CD4-positive, alpha-beta T cell treated with Interleukin-2 at 100 ng/mL for 4 hours (primary cell): ENCODE data around the gene MYL4.
A peak's percentile ranks its signal among the peaks of the same experiment; 100 is the strongest.
"Not testable (repeated sequence)": the region's sequence is repeated elsewhere in the genome, so short reads cannot be mapped to it uniquely, and the experiment has no call there.

ENCODE experiments used
- DNase-seq: peaks from one replicate; pipeline ENCODE4 v3.0.0-alpha.2; 2020; ENCODE audit warnings: low spot score

Gene MYL4

DNA sequence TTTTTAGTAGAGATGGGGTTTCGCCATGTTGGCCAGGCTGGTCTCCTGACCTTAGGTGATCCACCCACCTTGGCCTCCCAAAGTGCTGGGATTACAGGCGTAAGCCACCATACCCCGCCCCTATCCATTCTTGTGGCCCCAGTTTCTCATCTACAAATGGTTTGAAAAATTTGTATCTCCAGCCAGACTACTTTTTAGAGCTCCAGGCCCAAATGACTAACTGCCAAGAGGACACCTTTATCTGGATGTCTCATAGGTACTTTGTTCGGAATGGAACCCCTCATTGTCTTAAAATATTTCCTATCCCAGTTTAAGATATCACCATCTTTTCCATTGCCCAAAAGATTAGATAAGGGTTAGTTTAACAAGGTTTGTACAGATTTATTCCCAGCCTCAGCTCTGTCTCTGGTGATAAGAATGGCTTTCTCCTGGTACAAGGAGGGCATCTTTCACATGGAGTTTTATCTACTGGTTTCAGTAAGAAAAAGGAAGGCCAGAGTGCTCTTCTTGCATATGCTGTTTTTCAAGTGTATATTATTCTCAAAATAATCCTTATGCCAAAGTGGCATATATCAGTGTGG is 15.1 kb upstream of the MYL4 start:
- no peak for DNase-seq

DNA sequence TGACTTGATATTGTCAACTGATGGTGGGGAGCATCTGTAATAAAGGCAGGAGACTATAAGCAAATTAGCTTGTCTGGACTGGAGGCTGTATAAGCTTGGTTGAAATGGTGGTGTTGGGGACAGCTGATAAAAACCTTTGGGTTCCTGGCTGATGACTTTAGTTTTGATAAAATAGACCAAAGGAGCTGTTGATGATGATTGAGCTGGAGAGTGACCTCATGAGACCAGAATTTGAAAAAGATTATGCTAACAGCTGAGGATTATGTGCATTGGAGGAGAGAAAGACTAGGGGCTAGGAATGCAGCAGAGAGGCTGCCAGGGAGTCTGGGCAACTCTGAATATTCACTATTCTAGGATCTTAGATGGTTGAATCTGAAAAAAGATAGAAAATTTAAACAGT is 11.3 kb upstream of the MYL4 start:
- DNase-seq: no peak

DNA sequence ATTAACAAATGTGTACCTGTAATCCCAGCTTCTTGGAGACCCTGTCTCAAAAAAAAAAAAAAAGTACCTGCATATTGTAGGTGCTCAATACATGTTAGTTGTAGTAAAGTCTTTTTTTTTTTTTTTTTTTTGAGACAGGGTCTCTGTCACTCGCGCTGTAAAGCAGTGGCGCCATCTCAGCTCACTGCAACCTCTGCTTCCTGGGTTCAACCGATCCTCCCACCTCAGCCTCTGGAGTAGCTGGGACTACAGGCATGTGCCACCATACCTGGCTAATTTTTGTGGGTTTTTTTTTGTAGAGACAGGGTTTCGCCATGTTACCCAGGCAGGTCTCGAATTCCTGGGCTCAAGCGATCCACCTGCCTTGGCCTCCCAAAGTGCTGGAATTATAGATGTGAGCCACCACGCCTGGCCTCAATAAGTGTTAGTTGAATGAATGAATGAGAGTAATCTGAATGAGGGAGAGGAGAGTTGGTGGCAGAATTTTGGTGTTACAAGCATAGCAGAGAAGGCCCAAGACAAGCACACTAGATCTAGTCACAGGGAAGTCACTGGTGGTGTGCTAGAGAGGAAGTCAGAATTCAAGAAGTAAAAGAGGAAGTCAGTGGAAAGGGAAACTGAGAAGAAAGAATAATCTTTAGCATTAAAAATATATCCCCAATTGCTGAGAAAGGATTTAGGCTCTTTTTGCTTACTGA is 9.4 kb upstream of the MYL4 start:
- no peak for DNase-seq

DNA sequence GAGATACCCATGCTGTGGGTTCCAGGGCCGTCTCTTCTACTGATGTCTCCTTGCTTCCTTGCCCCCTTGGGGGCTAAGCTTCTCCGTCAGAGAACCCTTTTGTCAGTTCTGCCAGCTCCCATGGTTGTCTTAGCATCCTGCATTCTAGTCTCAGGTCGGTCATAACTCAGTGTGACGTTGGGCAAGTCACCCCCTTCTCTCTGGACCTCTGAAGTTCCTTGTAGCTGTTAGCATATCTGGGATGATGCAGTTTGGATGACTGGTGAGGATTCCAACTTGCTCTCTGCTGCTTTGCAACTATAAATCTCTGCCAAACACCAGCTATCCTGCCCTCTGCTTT is 8.9 kb upstream of the MYL4 start:
- no peak for DNase-seq

DNA sequence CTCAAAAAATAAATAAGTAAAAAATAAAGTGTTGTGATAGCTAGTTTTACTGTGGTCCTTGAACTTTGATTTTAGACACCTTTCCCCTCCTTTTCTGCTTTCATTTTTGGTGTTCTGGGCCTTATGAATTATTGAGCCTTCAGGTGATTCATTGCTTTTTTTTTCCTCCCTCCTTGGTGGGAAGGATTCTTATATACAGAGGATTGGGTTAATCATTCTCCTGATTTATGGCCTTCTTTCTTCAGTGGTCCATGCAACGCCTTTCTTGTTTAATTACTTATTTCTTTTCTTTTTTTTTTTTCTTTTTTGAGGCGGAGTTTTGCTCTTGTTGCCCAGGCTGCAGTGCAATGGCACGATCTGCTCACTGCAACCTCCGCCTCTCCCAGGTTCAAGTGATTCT is 8.0 kb upstream of the MYL4 start:
- no peak for DNase-seq

- peak; percentile 74 for DNase-seq
Observed at GRCh38 chr17:47203984-47204721, 5.0 kb upstream of the MYL4 start.

GRCh38 chr17:47204722-47205418 is 4.3 kb upstream of the MYL4 start:
- DNase-seq: peak; percentile 61

GRCh38 chr17:47205419-47205963 is 3.7 kb upstream of the MYL4 start:
- peak; percentile 76 for DNase-seq

- no peak for DNase-seq
Observed at GRCh38 chr17:47207143-47208067, 1.7 kb upstream of the MYL4 start.

GRCh38 chr17:47209499-47209898 is 351 bp downstream of the MYL4 start:
- no peak for DNase-seq

DNA sequence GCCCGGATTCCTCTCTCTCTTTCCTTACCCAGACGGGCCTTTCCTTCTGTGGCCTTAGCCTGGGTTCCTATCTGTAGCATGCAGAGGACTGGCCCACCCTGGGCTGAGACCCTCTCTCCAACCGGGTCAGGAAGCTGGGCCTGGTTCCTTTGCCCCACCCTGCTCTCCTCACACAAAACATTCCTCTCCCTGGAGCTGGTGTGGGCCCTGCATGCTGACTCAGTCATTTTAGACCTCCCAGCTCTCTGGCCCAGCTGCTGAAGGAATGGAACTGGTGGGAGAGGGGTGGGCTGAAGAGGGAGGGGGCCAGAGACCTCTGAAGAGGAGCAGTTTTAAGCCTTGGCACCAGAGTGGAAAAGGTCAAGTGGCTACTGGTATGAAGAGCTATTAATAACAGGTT is 957 bp downstream of the MYL4 start:
- DNase-seq: no peak

- no peak for DNase-seq
Observed at GRCh38 chr17:47210779-47211178, 1.6 kb downstream of the MYL4 start.

- DNase-seq: no peak
Observed at GRCh38 chr17:47212458-47212857, 3.3 kb downstream of the MYL4 start.

DNA sequence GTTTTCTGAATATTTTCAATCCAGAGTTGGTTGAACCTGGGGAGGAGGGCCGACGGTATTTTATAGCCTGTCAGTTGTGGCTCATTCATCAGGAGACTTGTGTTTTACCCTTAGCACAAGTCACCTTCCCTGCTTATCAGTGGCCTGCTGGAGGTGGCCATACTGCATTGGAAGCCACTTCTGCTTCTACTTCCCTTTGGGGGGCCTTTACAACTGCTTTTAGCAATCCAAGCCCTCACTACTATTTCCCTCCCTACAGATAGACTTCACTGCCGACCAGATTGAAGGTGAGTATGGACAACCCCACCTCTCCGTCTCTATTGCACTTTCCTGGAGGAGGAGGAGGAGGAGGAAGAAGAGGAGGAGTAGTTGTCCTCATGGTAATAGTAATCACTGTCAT is 4.4 kb downstream of the MYL4 start:
- DNase-seq: no peak

GRCh38 chr17:47214931-47215330 is 5.8 kb downstream of the MYL4 start:
- DNase-seq: no peak

DNA sequence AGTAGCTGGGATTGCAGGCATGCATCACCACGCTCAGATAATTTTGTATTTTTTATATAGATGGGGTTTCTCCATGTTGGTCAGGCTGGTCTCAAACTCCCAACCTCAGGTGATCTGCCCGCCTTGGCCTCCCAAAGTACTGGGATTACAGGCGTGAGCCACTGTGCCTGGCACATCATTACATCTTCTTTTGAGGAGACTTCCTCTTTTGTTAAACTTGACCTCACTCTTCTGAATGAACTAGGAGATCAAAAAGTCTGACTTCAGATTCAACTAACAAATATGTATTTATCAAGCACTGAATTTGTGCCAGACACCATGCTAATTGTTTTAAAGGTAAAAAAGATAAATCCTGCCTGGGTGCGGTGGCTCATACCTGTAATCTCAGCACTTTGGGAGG is 7.7 kb downstream of the MYL4 start:
- DNase-seq: not testable (repeated sequence)

DNA sequence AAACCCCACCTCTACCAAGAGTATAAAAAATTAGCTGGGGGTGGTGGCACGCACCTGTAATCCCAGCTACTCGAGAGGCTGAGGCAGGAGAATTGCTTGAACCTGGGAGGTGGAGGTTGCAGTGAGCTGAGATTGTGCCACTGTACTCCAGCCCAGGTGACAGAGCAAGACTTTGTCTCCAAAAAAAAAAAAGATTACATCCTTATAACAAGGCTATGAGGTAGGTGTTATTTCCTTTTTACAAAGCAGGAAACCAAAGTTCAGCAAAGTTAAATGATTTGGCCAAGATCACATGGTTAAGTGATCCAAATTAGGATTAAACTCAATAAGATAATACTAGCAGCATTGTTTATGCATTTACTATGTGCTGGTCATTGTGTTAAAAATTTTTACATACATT is 8.1 kb downstream of the MYL4 start:
- DNase-seq: peak; percentile 43

- DNase-seq: no peak
Observed at GRCh38 chr17:47218896-47219430, 9.8 kb downstream of the MYL4 start.

GRCh38 chr17:47219621-47220475 is 10.7 kb downstream of the MYL4 start:
- no peak for DNase-seq

GRCh38 chr17:47220531-47220999 is 11.4 kb downstream of the MYL4 start:
- peak; percentile 58 for DNase-seq
